Parathyroid adenoma (tissue), 2 donors: ENCODE measurements around the gene SCGB1C1.

Experiments
- H2AFZ ChIP-seq: fragments of 300-600 bp; sonication (generic); one replicate; pipeline ENCODE4 v1.7.0; 2017; ENCODE audit warnings: antibody characterized with exemption, mild to moderate bottlenecking
- H3K27ac ChIP-seq: fragments of 300-600 bp; sonication (generic); one replicate; pipeline ENCODE4 v1.7.0; 2017
- H3K27me3 ChIP-seq: fragments of 300-600 bp; sonication (generic); one replicate; pipeline ENCODE4 v1.7.0; 2017; ENCODE audit warnings: low read length; ENCODE audit not compliant: control insufficient read depth, insufficient read depth
- H3K36me3 ChIP-seq: fragments of 300-600 bp; sonication (generic); one replicate; pipeline ENCODE4 v1.7.0; 2017; ENCODE audit warnings: low read length; ENCODE audit not compliant: control insufficient read depth, insufficient read depth
- H3K4me1 ChIP-seq: fragments of 300-600 bp; sonication (generic); one replicate; pipeline ENCODE4 v1.7.0; 2017; ENCODE audit warnings: control low read depth
- H3K4me2 ChIP-seq: fragments of 300-600 bp; sonication (generic); one replicate; pipeline ENCODE4 v1.7.0; 2017; ENCODE audit warnings: low read length
- H3K4me3 ChIP-seq: fragments of 300-600 bp; sonication (generic); one replicate; pipeline ENCODE4 v1.7.0; 2017; ENCODE audit warnings: low read depth, low read length
- H3K79me2 ChIP-seq: fragments of 300-600 bp; sonication (generic); one replicate; pipeline ENCODE4 v1.7.0; 2017; ENCODE audit warnings: control low read depth
- H3K9ac ChIP-seq: fragments of 300-600 bp; sonication (generic); one replicate; pipeline ENCODE4 v1.7.0; 2017; ENCODE audit warnings: mild to moderate bottlenecking
- H3K9me3 ChIP-seq: fragments of 300-600 bp; sonication (generic); one replicate; pipeline ENCODE4 v1.7.0; 2017; ENCODE audit warnings: low read length; ENCODE audit not compliant: control insufficient read depth
- CTCF ChIP-seq: fragments of 300-600 bp; sonication (generic); IDR thresholded peaks from one replicate; pipeline ENCODE4 v1.7.0; 2017; ENCODE audit warnings: antibody characterized with exemption, mild to moderate bottlenecking
- donor health status: primary hyperparathyroidism.

Gene SCGB1C1

GRCh38 chr11:196786-197731 is 4.2 kb downstream of the SCGB1C1 start:
- Histone ChIP-seq H2AFZ (no peak overlapping the region), H3K4me3 (no peak overlapping the region), H3K9ac (no peak overlapping the region), H3K36me3 (no peaks in the 10 kb centered on the region), H3K79me2 (no peaks in the 10 kb centered on the region), H3K4me1 (no peaks in the 10 kb centered on the region), H3K9me3 (no peaks in the 10 kb centered on the region), H3K27me3 (no peaks in the 10 kb centered on the region), H3K4me2 (no peak overlapping the region), H3K27ac (no peak overlapping the region)
- no peak for TF ChIP-seq CTCF

- H3K4me2 ChIP-seq = no peak overlapping the region
- no peaks in the 10 kb centered on the region for H3K79me2 ChIP-seq
- H3K27me3 ChIP-seq = no peaks in the 10 kb centered on the region
- H3K27ac ChIP-seq = no peak overlapping the region
- no peak overlapping the region for H3K9ac ChIP-seq
- H3K9me3 ChIP-seq = no peaks in the 10 kb centered on the region
- H2AFZ ChIP-seq = no peak overlapping the region
- H3K4me3 ChIP-seq = no peak overlapping the region
- no peak for TF ChIP-seq CTCF
- H3K36me3 ChIP-seq = no peaks in the 10 kb centered on the region
- no peaks in the 10 kb centered on the region for H3K4me1 ChIP-seq
Observed at GRCh38 chr11:197741-198235, 4.9 kb downstream of the SCGB1C1 start.

GRCh38 chr11:198236-198806 is 5.4 kb downstream of the SCGB1C1 start:
- no peak overlapping the region for H3K27ac ChIP-seq
- no peak overlapping the region for H2AFZ ChIP-seq
- H3K4me2 ChIP-seq = no peak overlapping the region
- H3K4me3 ChIP-seq = no peak overlapping the region
- no peak overlapping the region for H3K9ac ChIP-seq
- no peaks in the 10 kb centered on the region for H3K27me3 ChIP-seq
- H3K36me3 ChIP-seq = no peaks in the 10 kb centered on the region
- TF ChIP-seq CTCF = no peak
- H3K9me3 ChIP-seq = no peaks in the 10 kb centered on the region
- no peaks in the 10 kb centered on the region for H3K79me2 ChIP-seq
- no peaks in the 10 kb centered on the region for H3K4me1 ChIP-seq

GRCh38 chr11:199004-199581 is 6.2 kb downstream of the SCGB1C1 start:
- Histone ChIP-seq H3K4me2 (no peak overlapping the region), H2AFZ (no peak overlapping the region), H3K27me3 (no peaks in the 10 kb centered on the region), H3K36me3 (no peaks in the 10 kb centered on the region), H3K79me2 (no peaks in the 10 kb centered on the region), H3K27ac (no peak overlapping the region), H3K4me1 (no peaks in the 10 kb centered on the region), H3K9me3 (no peaks in the 10 kb centered on the region), H3K9ac (no peak overlapping the region), H3K4me3 (no peak overlapping the region)
- no peak for TF ChIP-seq CTCF
